GM19193 (cell line): ENCODE measurements around the gene MRPL41.

ENCODE experiments used
- POLR2A ChIP-seq: IDR thresholded peaks from 4 replicates; pipeline ENCODE4 v1.6.1; 2011; ENCODE audit not compliant: insufficient read depth, insufficient read length; ENCODE audit errors: extremely low read depth

Gene MRPL41

GRCh38 chr9:137520614-137521404, 30.9 kb upstream of the MRPL41 start:
- TF ChIP-seq POLR2A, result no peak

GRCh38 chr9:137521405-137521985, 30.2 kb upstream of the MRPL41 start:
- no peak for TF ChIP-seq POLR2A

- TF ChIP-seq POLR2A, result no peak
Observed at GRCh38 chr9:137522746-137523455, 28.8 kb upstream of the MRPL41 start.

GRCh38 chr9:137524161-137524980, 27.3 kb upstream of the MRPL41 start:
- no peak for TF ChIP-seq POLR2A

- TF ChIP-seq POLR2A, result no peak
Observed at GRCh38 chr9:137524981-137525317, 26.7 kb upstream of the MRPL41 start.

- no peak for TF ChIP-seq POLR2A
Observed at GRCh38 chr9:137530331-137530730, 21.3 kb upstream of the MRPL41 start.

GRCh38 chr9:137531099-137531765, 20.4 kb upstream of the MRPL41 start:
- TF ChIP-seq POLR2A, result no peak

- TF ChIP-seq POLR2A, result no peak
Observed at GRCh38 chr9:137534256-137535119, 17.2 kb upstream of the MRPL41 start.

- TF ChIP-seq POLR2A, result no peak
Observed at GRCh38 chr9:137535120-137535428, 16.6 kb upstream of the MRPL41 start.

- TF ChIP-seq POLR2A, result no peak
Observed at GRCh38 chr9:137538058-137538457, 13.6 kb upstream of the MRPL41 start.

- no peak for TF ChIP-seq POLR2A
Observed at GRCh38 chr9:137540536-137540935, 11.1 kb upstream of the MRPL41 start.

- TF ChIP-seq POLR2A, result no peak
Observed at GRCh38 chr9:137542486-137542885, 9.2 kb upstream of the MRPL41 start.

- TF ChIP-seq POLR2A, result no peak
Observed at GRCh38 chr9:137543237-137543963, 8.3 kb upstream of the MRPL41 start.
